ENCODE measurements around the gene SLC9A8. TPM values are rescaled to one million over a fixed set of nuclear protein-coding genes. Genes with fewer than 3 reads are reported as not detected.
A peak's percentile ranks its signal among the peaks of the same experiment; 100 is the strongest.

SLC9A8 gene
- total RNA-seq, 1 experiment from 2014 or later, result 7.5 TPM

DNA sequence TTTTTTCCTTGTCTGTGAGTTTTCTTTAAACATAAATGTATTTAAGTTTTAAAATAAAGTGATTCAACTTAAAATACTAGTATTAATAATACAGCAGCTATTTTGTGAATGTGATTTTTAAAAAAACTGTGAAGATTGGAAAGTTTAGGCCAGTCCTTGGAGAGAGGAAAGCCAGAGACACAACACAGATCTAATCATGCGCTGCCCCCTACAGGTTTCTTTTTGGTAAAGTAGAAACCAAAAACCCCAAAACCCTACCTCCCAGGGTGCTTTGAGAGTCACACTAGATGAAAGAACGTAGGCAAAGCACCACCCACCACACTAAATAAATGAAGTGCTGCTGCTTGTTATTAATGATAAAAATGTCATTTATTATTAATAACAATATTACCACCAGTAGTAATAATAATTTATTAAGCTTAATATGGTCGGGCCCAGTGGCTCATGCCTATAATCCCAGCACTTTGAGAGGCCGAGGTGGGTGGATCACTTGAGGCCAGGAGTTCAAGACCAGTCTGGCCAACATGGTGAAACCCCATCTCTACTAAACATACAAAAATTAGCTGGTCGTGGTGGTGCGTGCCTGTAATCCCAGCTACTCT lies 33.7 kb downstream of the SLC9A8 start:
- peaks cover 4 to 12% (median 9%) of the 10 kb centered on the region in 3 experiments; a peak in 6 of 7 replicates for H3K36me3 Mint-ChIP-seq (ENCODE audit: insufficient read depth in 1 of 3, low read depth in 3 of 3)
- DNase-seq, result no peak
- H3K9me3 ChIP-seq (ENCODE audit: control insufficient read depth, low read depth, low read length), result no peaks in the 10 kb centered on the region
- H3K79me1 ChIP-seq (ENCODE audit: insufficient read depth, low read depth, low read length, poor library complexity, severe bottlenecking), result no peaks in the 10 kb centered on the region
- H3K27ac Mint-ChIP-seq, result no peak overlapping the region
- TF ChIP-seq, protein P1, sequence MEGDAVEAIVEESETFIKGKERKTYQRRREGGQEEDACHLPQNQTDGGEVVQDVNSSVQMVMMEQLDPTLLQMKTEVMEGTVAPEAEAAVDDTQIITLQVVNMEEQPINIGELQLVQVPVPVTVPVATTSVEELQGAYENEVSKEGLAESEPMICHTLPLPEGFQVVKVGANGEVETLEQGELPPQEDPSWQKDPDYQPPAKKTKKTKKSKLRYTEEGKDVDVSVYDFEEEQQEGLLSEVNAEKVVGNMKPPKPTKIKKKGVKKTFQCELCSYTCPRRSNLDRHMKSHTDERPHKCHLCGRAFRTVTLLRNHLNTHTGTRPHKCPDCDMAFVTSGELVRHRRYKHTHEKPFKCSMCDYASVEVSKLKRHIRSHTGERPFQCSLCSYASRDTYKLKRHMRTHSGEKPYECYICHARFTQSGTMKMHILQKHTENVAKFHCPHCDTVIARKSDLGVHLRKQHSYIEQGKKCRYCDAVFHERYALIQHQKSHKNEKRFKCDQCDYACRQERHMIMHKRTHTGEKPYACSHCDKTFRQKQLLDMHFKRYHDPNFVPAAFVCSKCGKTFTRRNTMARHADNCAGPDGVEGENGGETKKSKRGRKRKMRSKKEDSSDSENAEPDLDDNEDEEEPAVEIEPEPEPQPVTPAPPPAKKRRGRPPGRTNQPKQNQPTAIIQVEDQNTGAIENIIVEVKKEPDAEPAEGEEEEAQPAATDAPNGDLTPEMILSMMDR (conservative IDR thresholded peaks at IDR 0.05), result peak; percentile 84
- no peaks in the 10 kb centered on the region for H3K27me3 ChIP-seq (ENCODE audit: insufficient read depth, low read length)
- H3K9me3 Mint-ChIP-seq, result peaks cover 3% of the 10 kb centered on the region in 2 experiments; a peak in 1 of 5 replicates
- no peak overlapping the region for H2AK5ac ChIP-seq (ENCODE audit: insufficient read length, low read length)
- H3T11ph ChIP-seq (ENCODE audit: low read length), result no peak overlapping the region
- no peak overlapping the region for H3K18ac ChIP-seq (ENCODE audit: insufficient read length, low read depth, low read length)
- H2AFZ ChIP-seq (ENCODE audit: low read length), result no peak overlapping the region
- no peaks in the 10 kb centered on the region for H3K79me2 ChIP-seq (ENCODE audit: insufficient read depth, low read length)
- H3K27me3 Mint-ChIP-seq (ENCODE audit: low read depth), result no peaks in the 10 kb centered on the region
- no peaks in the 10 kb centered on the region for H4K20me1 ChIP-seq (ENCODE audit: control insufficient read depth, insufficient read depth, insufficient read length)
- H3K14ac ChIP-seq (ENCODE audit: insufficient read depth, low read length), result no peak overlapping the region
- WGBS (ENCODE audit: extremely low coverage, insufficient read length, low lambda C conversion rate), result no CpG with 5 or more reads among the region's 6 CpGs
- H3K4me3 Mint-ChIP-seq, result no peak overlapping the region
- no peak overlapping the region for H4K5ac ChIP-seq (ENCODE audit: insufficient read length, low read depth, low read length)
- no peak overlapping the region for H2BK12ac ChIP-seq (ENCODE audit: insufficient read length, low read depth, low read length)
- no peak overlapping the region for H4K8ac ChIP-seq (replicated peaks; ENCODE audit: insufficient read length, low read depth, low read length)
- H2BK5ac ChIP-seq (ENCODE audit: insufficient read length, low read length), result no peak overlapping the region
- no peak overlapping the region for H4K91ac ChIP-seq (ENCODE audit: insufficient read length, low read depth, low read length)
- no peak overlapping the region for H3K23ac ChIP-seq (ENCODE audit: insufficient read length, low read depth, low read length)
- H3K56ac ChIP-seq (ENCODE audit: insufficient read length, low read depth, low read length), result no peak overlapping the region
- H3K4me1 Mint-ChIP-seq, result peaks cover 26 to 44% of the 10 kb centered on the region in 2 experiments
- H3K9ac ChIP-seq (ENCODE audit: extremely low read depth, insufficient read length, low read length), result no peak overlapping the region
- no peak overlapping the region for H2BK15ac ChIP-seq (ENCODE audit: low read depth, low read length)
- no peak overlapping the region for H2BK20ac ChIP-seq (ENCODE audit: low read depth, low read length, poor library complexity, severe bottlenecking)
- no peaks in the 10 kb centered on the region for H3K4me1 ChIP-seq (ENCODE audit: insufficient read depth, low read length)
- H3K4me2 ChIP-seq (ENCODE audit: insufficient read depth, insufficient read length, low read length), result no peak overlapping the region
- no peak overlapping the region for H3K27ac ChIP-seq (ENCODE audit: insufficient read length, low read depth, low read length)
- no peaks in the 10 kb centered on the region for H3K23me2 ChIP-seq (ENCODE audit: insufficient read length, low read depth, low read length, poor library complexity, severe bottlenecking)
- H2BK120ac ChIP-seq (ENCODE audit: low read depth, low read length, poor library complexity, severe bottlenecking), result no peak overlapping the region
- no peak overlapping the region for H3K4ac ChIP-seq (ENCODE audit: low read depth, low read length)

Data from H9 (cell line).